Hepatocyte (in vitro differentiated cells): ENCODE data around the gene SET. TPM values are rescaled to one million over a fixed set of nuclear protein-coding genes. Genes with fewer than 3 reads are reported as not detected.
A peak's percentile ranks its signal among the peaks of the same experiment; 100 is the strongest.

ENCODE experiments used
- DNase-seq: peaks from one replicate; pipeline ENCODE4 v3.0.0-alpha.2; 2016; ENCODE audit warnings: low spot score
- H2AFZ ChIP-seq: fragments of 200-600 bp; sonication (generic); 2 replicates; pipeline ENCODE4 v1.6.0; 2016; ENCODE audit warnings: antibody characterized with exemption, mild to moderate bottlenecking
- H3K27ac ChIP-seq: fragments of 200-600 bp; sonication (generic); 2 replicates; pipeline ENCODE4 v1.5.1; 2016; ENCODE audit warnings: mild to moderate bottlenecking
- H3K27me3 ChIP-seq: fragments of 200-600 bp; sonication (generic); 2 replicates; pipeline ENCODE4 v1.6.1; 2016
- H3K36me3 ChIP-seq: fragments of 200-600 bp; sonication (generic); replicated peaks from 2 replicates; pipeline ENCODE4 v1.5.1; 2016; ENCODE audit warnings: low read depth; ENCODE audit not compliant: insufficient read depth
- H3K4me1 ChIP-seq: fragments of 200-600 bp; sonication (generic); 2 replicates; pipeline ENCODE4 v1.5.1; 2016; ENCODE audit warnings: mild to moderate bottlenecking, moderate library complexity; ENCODE audit not compliant: insufficient read depth
- H3K4me2 ChIP-seq: fragments of 200-600 bp; sonication (generic); 2 replicates; pipeline ENCODE4 v1.6.0; 2016
- H3K4me3 ChIP-seq: fragments of 200-600 bp; sonication (generic); 2 replicates; pipeline ENCODE4 v1.5.1; 2016; ENCODE audit warnings: mild to moderate bottlenecking
- H3K79me2 ChIP-seq: fragments of 200-600 bp; sonication (generic); 2 replicates; pipeline ENCODE4 v1.6.0; 2017; ENCODE audit warnings: mild to moderate bottlenecking
- H3K9me2 ChIP-seq: fragments of 200-600 bp; sonication (generic); replicated peaks from 2 replicates; pipeline ENCODE4 v1.6.0; 2017; ENCODE audit warnings: mild to moderate bottlenecking; ENCODE audit not compliant: insufficient read depth
- H3K9me3 ChIP-seq: fragments of 200-600 bp; sonication (generic); 2 replicates; pipeline ENCODE4 v1.5.1; 2016; ENCODE audit warnings: low read depth, mild to moderate bottlenecking
- H4K20me1 ChIP-seq: fragments of 200-600 bp; sonication (generic); 2 replicates; pipeline ENCODE4 v1.6.0; 2016; ENCODE audit warnings: mild to moderate bottlenecking; ENCODE audit not compliant: insufficient read depth, poor library complexity, severe bottlenecking
- EZH2 ChIP-seq: fragments of 200-600 bp; sonication (generic); IDR thresholded peaks from 2 replicates; pipeline ENCODE4 v1.6.1; 2016; ENCODE audit warnings: antibody characterized with exemption, mild to moderate bottlenecking, borderline replicate concordance
- EZH2phosphoT487 ChIP-seq: fragments of 200-600 bp; sonication (generic); IDR thresholded peaks from one replicate; pipeline ENCODE4 v1.6.1; 2018; ENCODE audit warnings: antibody characterized with exemption, mild to moderate bottlenecking, low read depth, moderate library complexity; ENCODE audit not compliant: unreplicated experiment, severe bottlenecking
- WGBS: methylation state at CpG from one replicate; pipeline ENCODE4 v1.1.6; 2016; ENCODE audit warnings: low lambda C conversion rate; ENCODE audit errors: missing lambda C conversion rate; 5-methylcytosine and 5-hydroxymethylcytosine counted together
- polyA plus RNA-seq: library from polyadenylated mRNA; unstranded; fragments of >200 nt; fragmentation: Nextera tagmentation; extraction: Ambion mirVana; gene quantifications from 2 replicates; pipeline ENCODE4 v1.2.1, GENCODE V29; 2016
- total RNA-seq: library from RNA; depleted of rRNA; stranded (reverse); fragments of >200 nt; gene quantifications from 2 replicates; pipeline ENCODE4 v1.2.3, GENCODE V29; 2014
- TF ChIP-seq, protein P1 (sequence below): fragments of 200-600 bp; sonication (generic); IDR thresholded peaks from 2 replicates; pipeline ENCODE4 v1.5.1; 2016; ENCODE audit warnings: antibody characterized with exemption, mild to moderate bottlenecking; ENCODE audit not compliant: poor library complexity

SET gene
- total and polyA plus RNA-seq, 2 experiments from 2014 or later: 217 to 416 TPM

GRCh38 chr9:128653908-128654307 lies 35.1 kb upstream of the SET start:
- Histone ChIP-seq H3K27me3 (no peaks in the 10 kb centered on the region), H3K79me2 (peaks cover 16% of the 10 kb centered on the region), H4K20me1 (no peaks in the 10 kb centered on the region), H3K4me3 (no peak overlapping the region), H3K9me2 (no peaks in the 10 kb centered on the region), H3K4me2 (no peak overlapping the region), H3K27ac (no peak overlapping the region), H3K4me1 (no peaks in the 10 kb centered on the region), H3K36me3 (no peaks in the 10 kb centered on the region), H3K9me3 (no peaks in the 10 kb centered on the region), H2AFZ (no peak overlapping the region)
- no peak for TF ChIP-seq EZH2
- TF ChIP-seq EZH2phosphoT487: no peak
- TF ChIP-seq, protein P1, sequence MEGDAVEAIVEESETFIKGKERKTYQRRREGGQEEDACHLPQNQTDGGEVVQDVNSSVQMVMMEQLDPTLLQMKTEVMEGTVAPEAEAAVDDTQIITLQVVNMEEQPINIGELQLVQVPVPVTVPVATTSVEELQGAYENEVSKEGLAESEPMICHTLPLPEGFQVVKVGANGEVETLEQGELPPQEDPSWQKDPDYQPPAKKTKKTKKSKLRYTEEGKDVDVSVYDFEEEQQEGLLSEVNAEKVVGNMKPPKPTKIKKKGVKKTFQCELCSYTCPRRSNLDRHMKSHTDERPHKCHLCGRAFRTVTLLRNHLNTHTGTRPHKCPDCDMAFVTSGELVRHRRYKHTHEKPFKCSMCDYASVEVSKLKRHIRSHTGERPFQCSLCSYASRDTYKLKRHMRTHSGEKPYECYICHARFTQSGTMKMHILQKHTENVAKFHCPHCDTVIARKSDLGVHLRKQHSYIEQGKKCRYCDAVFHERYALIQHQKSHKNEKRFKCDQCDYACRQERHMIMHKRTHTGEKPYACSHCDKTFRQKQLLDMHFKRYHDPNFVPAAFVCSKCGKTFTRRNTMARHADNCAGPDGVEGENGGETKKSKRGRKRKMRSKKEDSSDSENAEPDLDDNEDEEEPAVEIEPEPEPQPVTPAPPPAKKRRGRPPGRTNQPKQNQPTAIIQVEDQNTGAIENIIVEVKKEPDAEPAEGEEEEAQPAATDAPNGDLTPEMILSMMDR: no peak
- 94% methylated on average over 8 of the region's 8 CpGs for WGBS
- no peak for DNase-seq

DNA sequence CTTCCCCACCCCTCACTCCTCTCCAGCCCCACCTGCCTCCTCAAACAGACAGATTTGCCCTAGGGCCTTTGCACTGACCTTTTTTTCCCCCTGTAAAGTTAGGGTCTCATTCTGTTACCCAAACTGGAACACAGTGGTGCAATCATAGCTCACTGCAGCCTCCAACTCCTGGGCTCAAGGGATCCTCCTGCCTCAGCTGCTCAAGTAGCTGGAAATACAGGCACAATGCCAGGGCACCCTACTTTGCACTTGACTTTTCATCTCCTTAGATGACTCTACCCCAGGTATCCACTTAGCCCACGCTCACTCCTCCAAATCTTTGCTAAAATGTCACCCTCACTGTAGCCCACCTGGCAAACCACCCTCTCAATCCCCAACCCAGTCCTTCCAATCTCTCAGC lies 34.5 kb upstream of the SET start:
- no peaks in the 10 kb centered on the region for H4K20me1 ChIP-seq
- no peak overlapping the region for H3K4me3 ChIP-seq
- no peak overlapping the region for H2AFZ ChIP-seq
- H3K9me2 ChIP-seq: no peaks in the 10 kb centered on the region
- H3K4me1 ChIP-seq: no peaks in the 10 kb centered on the region
- WGBS: 85% methylated on average over 1 of the region's 1 CpG
- TF ChIP-seq, protein P1: no peak
- no peak for TF ChIP-seq EZH2phosphoT487
- TF ChIP-seq EZH2: no peak
- H3K9me3 ChIP-seq: no peaks in the 10 kb centered on the region
- H3K4me2 ChIP-seq: no peak overlapping the region
- no peaks in the 10 kb centered on the region for H3K27me3 ChIP-seq
- peaks cover 14% of the 10 kb centered on the region for H3K79me2 ChIP-seq
- H3K36me3 ChIP-seq: no peaks in the 10 kb centered on the region
- DNase-seq: no peak
- no peak overlapping the region for H3K27ac ChIP-seq

- H3K4me2 ChIP-seq: peak within 1 kb of the TSS; percentile 74
- no peaks in the 10 kb centered on the region for H3K36me3 ChIP-seq
- H2AFZ ChIP-seq: peak within 1 kb of the TSS; percentile 94
- peak within 1 kb of the TSS; percentile 99 for H3K27ac ChIP-seq
- peak within 1 kb of the TSS; percentile 83 for H3K4me3 ChIP-seq
- no peaks in the 10 kb centered on the region for H3K9me3 ChIP-seq
- peaks cover 14% of the 10 kb centered on the region for H3K79me2 ChIP-seq
- no peaks in the 10 kb centered on the region for H3K4me1 ChIP-seq
- TF ChIP-seq EZH2phosphoT487 (no peak), EZH2 (no peak)
- TF ChIP-seq, protein P1: no peak
- no peaks in the 10 kb centered on the region for H3K9me2 ChIP-seq
- no peaks in the 10 kb centered on the region for H3K27me3 ChIP-seq
- 2% methylated on average over 73 of the region's 86 CpGs for WGBS
- no peaks in the 10 kb centered on the region for H4K20me1 ChIP-seq
- peak; percentile 97 for DNase-seq
Measured at GRCh38 chr9:128656416-128657343, 32.3 kb upstream of the SET start, which contains the start of gene DYNC2I2. Gene DYNC2I2 (minus strand): TSS chr9:128656847. CDS start chr9:128656726, 121 bp downstream.
